Epithelial cell of prostate (primary cell): ENCODE measurements around the gene ZNF584.

Source experiments
- DNase-seq: peaks from one replicate; pipeline ENCODE4 v3.0.0-alpha.2; 2011; ENCODE audit warnings: low read depth, low spot score
- H3K27ac ChIP-seq: fragments of 450-650 bp; 2 replicates; pipeline ENCODE4 v1.5.1; 2017; ENCODE audit warnings: mild to moderate bottlenecking

ZNF584 gene

GRCh38 chr19:58385313-58385890 lies 23.0 kb upstream of the ZNF584 start:
- DNase-seq = no peak
- H3K27ac ChIP-seq = peak overlapping the region; percentile 97

GRCh38 chr19:58385891-58386575 lies 22.4 kb upstream of the ZNF584 start:
- no peak for DNase-seq
- H3K27ac ChIP-seq = peak overlapping the region; percentile 97

- peak within 1 kb of the TSS; percentile 97 for H3K27ac ChIP-seq
- peak; percentile 90 for DNase-seq
Observed at GRCh38 chr19:58386576-58387337, 21.7 kb upstream of the ZNF584 start, which contains the start of gene RPS5. Gene RPS5, plus strand, starts transcription at chr19:58387269. Its CDS starts 869 bp downstream, at chr19:58388138.

- DNase-seq = no peak
- peak overlapping the region; percentile 97 for H3K27ac ChIP-seq
Observed at GRCh38 chr19:58387338-58388174, 20.9 kb upstream of the ZNF584 start.

GRCh38 chr19:58388175-58388526 lies 20.3 kb upstream of the ZNF584 start:
- peak overlapping the region; percentile 97 for H3K27ac ChIP-seq

GRCh38 chr19:58392945-58393724 lies 15.3 kb upstream of the ZNF584 start:
- peak overlapping the region; percentile 86 for H3K27ac ChIP-seq
- DNase-seq = no peak

More at GRCh38 chr19:58388175-58388526, 20.3 kb upstream of the ZNF584 start:
- no peak for DNase-seq

- DNase-seq = no peak
- H3K27ac ChIP-seq = peak overlapping the region; percentile 86
Observed at GRCh38 chr19:58393725-58394033, 14.8 kb upstream of the ZNF584 start.

GRCh38 chr19:58394821-58395219 lies 13.6 kb upstream of the ZNF584 start:
- peak overlapping the region; percentile 86 for H3K27ac ChIP-seq
- no peak for DNase-seq

GRCh38 chr19:58395220-58395978 lies 13.1 kb upstream of the ZNF584 start, which contains the start of gene RNF225:
Gene RNF225, plus strand, starts transcription at chr19:58395656. Its CDS starts 434 bp downstream, at chr19:58396090.
- DNase-seq = peak; percentile 53
- peak within 1 kb of the TSS; percentile 86 for H3K27ac ChIP-seq

GRCh38 chr19:58395979-58396627 lies 12.3 kb upstream of the ZNF584 start:
- DNase-seq = no peak
- peak overlapping the region; percentile 86 for H3K27ac ChIP-seq

- DNase-seq = no peak
Observed at GRCh38 chr19:58396691-58397532, 11.5 kb upstream of the ZNF584 start.

GRCh38 chr19:58397533-58398037 lies 10.9 kb upstream of the ZNF584 start:
- no peak for DNase-seq
- H3K27ac ChIP-seq = no peak overlapping the region

More at GRCh38 chr19:58396691-58397532, 11.5 kb upstream of the ZNF584 start:
- H3K27ac ChIP-seq = no peak overlapping the region

GRCh38 chr19:58398087-58398486 lies 10.4 kb upstream of the ZNF584 start:
- DNase-seq = no peak
- no peak overlapping the region for H3K27ac ChIP-seq

GRCh38 chr19:58398545-58398944 lies 9.9 kb upstream of the ZNF584 start:
- no peak overlapping the region for H3K27ac ChIP-seq
- no peak for DNase-seq

GRCh38 chr19:58399903-58400302 lies 8.5 kb upstream of the ZNF584 start:
- no peak overlapping the region for H3K27ac ChIP-seq
- DNase-seq = no peak

GRCh38 chr19:58400316-58400915 lies 8.0 kb upstream of the ZNF584 start:
- H3K27ac ChIP-seq = no peak overlapping the region

More at GRCh38 chr19:58400316-58400915, 8.0 kb upstream of the ZNF584 start:
- DNase-seq = no peak
